ENCODE measurements around the gene HIVEP3.
A peak's percentile ranks its signal among the peaks of the same experiment; 100 is the strongest.

Gene HIVEP3

DNA sequence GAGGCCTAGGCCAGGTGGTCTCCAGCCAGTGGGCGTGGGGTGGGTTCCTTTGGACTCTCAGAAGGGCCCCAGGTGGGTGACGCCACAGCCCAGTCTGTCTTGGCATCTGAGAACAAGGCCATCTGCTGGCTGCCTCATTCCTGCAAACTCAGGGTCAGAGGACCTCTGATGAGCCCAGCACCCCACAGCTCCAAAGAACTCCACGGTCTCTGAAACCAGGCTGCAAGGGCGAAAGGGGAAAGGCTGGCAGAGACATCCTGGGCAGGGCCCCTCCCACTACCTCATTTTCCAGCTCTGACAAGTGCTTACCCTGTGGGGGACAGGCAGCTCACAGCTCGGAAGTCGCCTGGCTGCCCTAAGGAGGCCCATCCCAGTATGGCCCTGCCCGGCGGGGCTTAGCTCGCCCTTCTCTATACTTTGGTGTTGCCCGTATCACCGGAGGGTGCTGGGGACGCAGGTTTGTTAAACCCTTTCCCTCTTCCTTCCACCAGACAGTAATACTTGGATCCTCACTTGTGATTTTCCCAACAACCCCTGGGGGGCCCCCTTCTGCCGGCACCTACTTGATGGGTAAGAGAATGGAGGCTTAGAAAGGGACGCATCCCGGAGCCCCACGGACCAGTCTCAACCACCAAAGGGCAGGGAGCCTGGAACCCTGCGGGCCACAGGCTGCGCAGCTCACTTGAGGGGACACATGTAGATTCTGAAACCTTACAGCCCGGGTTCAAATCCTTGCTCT lies 423.3 kb downstream of the HIVEP3 start:
- no peak overlapping the region for H3K27ac ChIP-seq (ENCODE audit: low read length)
- H3K27me3 ChIP-seq (replicated peaks; ENCODE audit: insufficient read depth, low read length), result no peaks in the 10 kb centered on the region
- H2AFZ ChIP-seq (ENCODE audit: low read length), result peak overlapping the region; percentile 74
- no peaks in the 10 kb centered on the region for H3K36me3 ChIP-seq (replicated peaks; ENCODE audit: insufficient read depth, low read length)
- TF ChIP-seq EZH2 (optimal IDR thresholded peaks at IDR 0.05; ENCODE audit: low read depth, low read length), result no peak
- TF ChIP-seq, protein P1, sequence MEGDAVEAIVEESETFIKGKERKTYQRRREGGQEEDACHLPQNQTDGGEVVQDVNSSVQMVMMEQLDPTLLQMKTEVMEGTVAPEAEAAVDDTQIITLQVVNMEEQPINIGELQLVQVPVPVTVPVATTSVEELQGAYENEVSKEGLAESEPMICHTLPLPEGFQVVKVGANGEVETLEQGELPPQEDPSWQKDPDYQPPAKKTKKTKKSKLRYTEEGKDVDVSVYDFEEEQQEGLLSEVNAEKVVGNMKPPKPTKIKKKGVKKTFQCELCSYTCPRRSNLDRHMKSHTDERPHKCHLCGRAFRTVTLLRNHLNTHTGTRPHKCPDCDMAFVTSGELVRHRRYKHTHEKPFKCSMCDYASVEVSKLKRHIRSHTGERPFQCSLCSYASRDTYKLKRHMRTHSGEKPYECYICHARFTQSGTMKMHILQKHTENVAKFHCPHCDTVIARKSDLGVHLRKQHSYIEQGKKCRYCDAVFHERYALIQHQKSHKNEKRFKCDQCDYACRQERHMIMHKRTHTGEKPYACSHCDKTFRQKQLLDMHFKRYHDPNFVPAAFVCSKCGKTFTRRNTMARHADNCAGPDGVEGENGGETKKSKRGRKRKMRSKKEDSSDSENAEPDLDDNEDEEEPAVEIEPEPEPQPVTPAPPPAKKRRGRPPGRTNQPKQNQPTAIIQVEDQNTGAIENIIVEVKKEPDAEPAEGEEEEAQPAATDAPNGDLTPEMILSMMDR (IDR thresholded peaks at IDR 0.05; ENCODE audit: low read length), result peak; percentile 38
- TF ChIP-seq EZH2phosphoT487 (IDR thresholded peaks at IDR 0.05; ENCODE audit: low read length), result no peak
- 0 out of 2 replicates have a peak, but pooled peaks cover 8% of the 10 kb centered on the region for H3K4me1 ChIP-seq (ENCODE audit: low read length)
- no peaks in the 10 kb centered on the region for H3F3A ChIP-seq (ENCODE audit: insufficient read depth, low read length)
- peak overlapping the region; percentile 62 for H3K4me2 ChIP-seq (ENCODE audit: low read depth, low read length)
- no peak for DNase-seq
- no peaks in the 10 kb centered on the region for H3K9me3 ChIP-seq (replicated peaks; ENCODE audit: insufficient read depth, low read length)
- H3K79me2 ChIP-seq (ENCODE audit: low read length), result no peaks in the 10 kb centered on the region
- no peak overlapping the region; the same call in 1 of the 2 replicates for H3K9ac ChIP-seq (ENCODE audit: low read length)
- H4K20me1 ChIP-seq (ENCODE audit: insufficient read depth, low read length), result no peaks in the 10 kb centered on the region
- no peaks in the 10 kb centered on the region for H3K9me2 ChIP-seq (replicated peaks; ENCODE audit: insufficient read depth, low read length)
- no peak overlapping the region; the same call in 1 of the 2 replicates for H3K4me3 ChIP-seq (ENCODE audit: low read length)

DNA sequence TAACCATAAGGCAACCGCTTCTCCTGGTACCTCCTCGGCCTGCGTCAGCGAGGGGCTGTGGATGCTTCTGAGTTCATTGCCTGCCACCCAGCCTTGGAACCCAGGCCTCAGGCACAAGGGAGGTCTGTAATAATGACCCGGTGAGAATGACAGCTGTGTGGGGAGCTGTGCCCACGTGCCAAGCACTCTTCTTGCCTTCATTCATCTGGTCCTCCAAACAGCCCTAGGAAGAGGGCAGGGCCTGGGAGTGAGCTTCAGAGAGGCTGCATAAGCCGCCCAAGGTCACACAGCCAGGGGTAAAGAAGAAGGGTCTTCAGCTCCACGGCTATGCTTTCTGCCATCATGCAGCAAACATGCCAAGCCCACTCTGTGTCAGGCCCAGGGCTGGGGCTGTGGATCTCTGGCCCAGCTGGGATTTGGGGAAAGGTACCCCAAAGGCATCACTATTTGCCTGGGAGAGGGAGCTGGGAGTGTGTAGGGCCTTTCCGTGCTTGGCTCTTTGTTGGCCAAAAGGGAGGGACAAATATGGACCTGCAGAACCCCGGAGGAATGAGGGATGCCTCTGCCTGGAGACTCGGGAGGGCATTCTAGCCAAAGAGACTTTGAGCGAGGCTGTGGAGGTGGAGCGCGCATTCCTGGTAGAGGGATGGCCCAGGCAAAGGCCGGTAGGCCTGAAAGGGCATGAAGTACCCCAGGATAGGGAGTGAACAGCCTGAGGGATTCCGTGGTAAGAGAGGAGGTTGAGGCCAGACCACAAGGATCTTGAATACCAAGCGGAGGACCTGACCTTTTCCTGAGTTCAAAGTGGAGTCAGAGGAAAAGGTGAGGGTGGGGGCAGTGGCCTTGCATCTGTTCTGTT lies 424.1 kb downstream of the HIVEP3 start:
- DNase-seq, result no peak

GRCh38 chr1:41493626-41494350 lies 424.9 kb downstream of the HIVEP3 start:
- Histone ChIP-seq H3K27ac (ENCODE audit: low read length) (no peak overlapping the region), H3K27me3 (replicated peaks; ENCODE audit: insufficient read depth, low read length) (no peaks in the 10 kb centered on the region; the same call in 1 of the 2 replicates), H3K36me3 (replicated peaks; ENCODE audit: insufficient read depth, low read length) (no peaks in the 10 kb centered on the region), H4K20me1 (ENCODE audit: insufficient read depth, low read length) (no peaks in the 10 kb centered on the region), H3K4me2 (ENCODE audit: low read depth, low read length) (no peak overlapping the region), H3K4me3 (ENCODE audit: low read length) (no peak overlapping the region), H3K9ac (ENCODE audit: low read length) (no peak overlapping the region), H3K79me2 (ENCODE audit: low read length) (no peaks in the 10 kb centered on the region), H3K9me3 (replicated peaks; ENCODE audit: insufficient read depth, low read length) (no peaks in the 10 kb centered on the region), H3K4me1 (ENCODE audit: low read length) (0 out of 2 replicates have a peak, but pooled peaks cover 7% of the 10 kb centered on the region), H2AFZ (ENCODE audit: low read length) (no peak overlapping the region), H3K9me2 (replicated peaks; ENCODE audit: insufficient read depth, low read length) (no peaks in the 10 kb centered on the region), H3F3A (ENCODE audit: insufficient read depth, low read length) (no peaks in the 10 kb centered on the region)
- DNase-seq, result no peak
- no peak for TF ChIP-seq EZH2phosphoT487 (IDR thresholded peaks at IDR 0.05; ENCODE audit: low read length)
- TF ChIP-seq, protein P1 (IDR thresholded peaks at IDR 0.05; ENCODE audit: low read length), result no peak
- TF ChIP-seq EZH2 (optimal IDR thresholded peaks at IDR 0.05; ENCODE audit: low read depth, low read length), result no peak

More for the DNA sequence above, 424.1 kb downstream of the HIVEP3 start:
- 0 out of 2 replicates have a peak, but pooled peaks cover 8% of the 10 kb centered on the region for H3K4me1 ChIP-seq (ENCODE audit: low read length)
- no peaks in the 10 kb centered on the region for H3K9me2 ChIP-seq (replicated peaks; ENCODE audit: insufficient read depth, low read length)
- no peak overlapping the region for H3K4me3 ChIP-seq (ENCODE audit: low read length)
- no peaks in the 10 kb centered on the region for H4K20me1 ChIP-seq (ENCODE audit: insufficient read depth, low read length)
- no peaks in the 10 kb centered on the region for H3K9me3 ChIP-seq (replicated peaks; ENCODE audit: insufficient read depth, low read length)
- no peaks in the 10 kb centered on the region for H3K27me3 ChIP-seq (replicated peaks; ENCODE audit: insufficient read depth, low read length)
- H3K4me2 ChIP-seq (ENCODE audit: low read depth, low read length), result no peak overlapping the region
- no peak overlapping the region for H3K9ac ChIP-seq (ENCODE audit: low read length)
- H3F3A ChIP-seq (ENCODE audit: insufficient read depth, low read length), result no peaks in the 10 kb centered on the region
- TF ChIP-seq EZH2 (optimal IDR thresholded peaks at IDR 0.05; ENCODE audit: low read depth, low read length), result no peak
- no peak for TF ChIP-seq EZH2phosphoT487 (IDR thresholded peaks at IDR 0.05; ENCODE audit: low read length)
- TF ChIP-seq, protein P1 (IDR thresholded peaks at IDR 0.05; ENCODE audit: low read length), result no peak
- no peaks in the 10 kb centered on the region for H3K79me2 ChIP-seq (ENCODE audit: low read length)
- H2AFZ ChIP-seq (ENCODE audit: low read length), result no peak overlapping the region
- H3K27ac ChIP-seq (ENCODE audit: low read length), result no peak overlapping the region
- no peaks in the 10 kb centered on the region for H3K36me3 ChIP-seq (replicated peaks; ENCODE audit: insufficient read depth, low read length)
